ENCODE measurements around the gene GTF3C5.

Gene GTF3C5

GRCh38 chr9:133094842-133095393 lies 64.1 kb downstream of the GTF3C5 start:
- DNase-seq: no peak

GRCh38 chr9:133098104-133098754 lies 67.4 kb downstream of the GTF3C5 start:
- no peak for DNase-seq

- DNase-seq: no peak
These were observed 68.1 kb downstream of the GTF3C5 start for GRCh38 chr9:133098871-133099270.

GRCh38 chr9:133099726-133100505 lies 69.1 kb downstream of the GTF3C5 start:
- DNase-seq: no peak

GRCh38 chr9:133100506-133101355 lies 69.9 kb downstream of the GTF3C5 start:
- DNase-seq: no peak

GRCh38 chr9:133101356-133102189 lies 70.8 kb downstream of the GTF3C5 start:
- no peak for DNase-seq

GRCh38 chr9:133102190-133103021 lies 71.6 kb downstream of the GTF3C5 start:
- no peak for DNase-seq

GRCh38 chr9:133103183-133103986 lies 72.6 kb downstream of the GTF3C5 start:
- DNase-seq: no peak

GRCh38 chr9:133103987-133104505 lies 73.2 kb downstream of the GTF3C5 start:
- no peak for DNase-seq

- DNase-seq: no peak
These were observed 74.1 kb downstream of the GTF3C5 start for GRCh38 chr9:133104718-133105460.

GRCh38 chr9:133105461-133105770 lies 74.6 kb downstream of the GTF3C5 start:
- DNase-seq: no peak

GRCh38 chr9:133106511-133107244 lies 75.9 kb downstream of the GTF3C5 start:
- DNase-seq: no peak

- no peak for DNase-seq
These were observed 76.5 kb downstream of the GTF3C5 start for GRCh38 chr9:133107245-133107722.
